SK-N-SH (cell line): ENCODE data around the gene TECPR2. TPM values are rescaled to one million over a fixed set of nuclear protein-coding genes. Genes with fewer than 3 reads are reported as not detected.
A peak's percentile ranks its signal among the peaks of the same experiment; 100 is the strongest.

Experiments
- CTCF ChIA-PET: fragments of 300-600, 350-600 bp; formaldehyde crosslinking; extraction: SDS; loops from one replicate; lab custom pipeline; 2021; lab: Yijun Ruan, JAX
- POLR2A ChIA-PET: fragments of 350-600 bp; sonication (Branson Sonifier 250); formaldehyde crosslinking; extraction: SDS; loops from one replicate; lab custom pipeline; 2020; ENCODE audit warnings: antibody characterized with exemption, inconsistent platforms; lab: Yijun Ruan, JAX
- DNase-seq: peaks from one replicate; pipeline ENCODE4 v3.0.0; 2012
- H2AFZ ChIP-seq: fragments of 200-600 bp; sonication (generic); 2 replicates; pipeline ENCODE4 v1.8.1; 2016; ENCODE audit warnings: antibody characterized with exemption, mild to moderate bottlenecking, low read depth
- H3F3A ChIP-seq: fragments of 200-600 bp; sonication (generic); replicated peaks from 2 replicates; pipeline ENCODE3; 2016; ENCODE audit warnings: antibody characterized with exemption, mild to moderate bottlenecking; ENCODE audit not compliant: insufficient read depth
- H3K27ac ChIP-seq, 2 experiments: fragments of 200-500 bp in 1 of 2; fragments of 200-600 bp in 1 of 2; sonication (Bioruptor generic) in 1 of 2; sonication (generic), shearing (Covaris generic) in 1 of 2; 2 replicates each; pipeline versions ENCODE4 v1.5.1 to v1.6.1; 2014 to 2016; ENCODE audit warnings: low read depth in 2 of 2, inconsistent platforms in 1 of 2, low read length in 1 of 2, mild to moderate bottlenecking in 1 of 2, mixed read lengths in 1 of 2
- H3K27me3 ChIP-seq: fragments of 200-600 bp; sonication (generic), shearing (Covaris generic); 2 replicates; pipeline ENCODE4 v1.6.1; 2016; ENCODE audit warnings: mixed run types; ENCODE audit not compliant: insufficient read depth
- H3K36me3 ChIP-seq, 2 experiments: fragments of 200-500 bp in 1 of 2; fragments of 200-600 bp in 1 of 2; sonication (Bioruptor generic) in 1 of 2; sonication (generic) in 1 of 2; replicated peaks in 1 of 2; 2 replicates each; pipeline versions ENCODE3 to v1.5.1; 2014 to 2016; ENCODE audit warnings: low read length in 1 of 2, mild to moderate bottlenecking in 1 of 2; ENCODE audit not compliant: insufficient read depth in 2 of 2, control insufficient read depth in 1 of 2
- H3K4me1 ChIP-seq, 2 experiments: fragments of 200-500 bp in 1 of 2; fragments of 200-600 bp in 1 of 2; sonication (Bioruptor generic) in 1 of 2; sonication (generic), shearing (Covaris generic) in 1 of 2; 2 replicates each; pipeline versions ENCODE4 v1.5.1 to v1.6.1; 2014 to 2016; ENCODE audit warnings: low read depth in 1 of 2, low read length in 1 of 2, mixed run types in 1 of 2; ENCODE audit not compliant: insufficient read depth in 2 of 2, control insufficient read depth in 1 of 2
- H3K4me2 ChIP-seq: fragments of 200-600 bp; sonication (generic), shearing (Covaris generic); 2 replicates; pipeline ENCODE4 v1.6.1; 2017; ENCODE audit warnings: mixed run types
- H3K4me3 ChIP-seq, 2 experiments: fragments of 200-500 bp in 1 of 2; fragments of 200-600 bp in 1 of 2; sonication (Bioruptor generic) in 1 of 2; sonication (generic), shearing (Covaris generic) in 1 of 2; 2 replicates each; pipeline versions ENCODE4 v1.5.1 to v1.8.1; 2014 to 2016; ENCODE audit warnings: low read depth in 2 of 2, inconsistent platforms in 1 of 2, low read length in 1 of 2, mild to moderate bottlenecking in 1 of 2, mixed read lengths in 1 of 2, moderate library complexity in 1 of 2
- H3K79me2 ChIP-seq: fragments of 200-600 bp; sonication (generic); 2 replicates; pipeline ENCODE4 v1.8.1; 2017; ENCODE audit warnings: mild to moderate bottlenecking; ENCODE audit not compliant: insufficient read depth
- H3K9ac ChIP-seq: fragments of 200-600 bp; sonication (generic); 2 replicates; pipeline ENCODE4 v1.6.1; 2017; ENCODE audit warnings: mixed run types
- H3K9me2 ChIP-seq: fragments of 200-600 bp; sonication (generic); 2 replicates; pipeline ENCODE4 v1.6.1; 2017; ENCODE audit warnings: mixed run types
- H3K9me3 ChIP-seq: fragments of 200-600 bp; sonication (generic); 2 replicates; pipeline ENCODE4 v1.6.1; 2017; ENCODE audit warnings: mixed run types, mild to moderate bottlenecking, moderate library complexity
- H4K20me1 ChIP-seq: fragments of 200-600 bp; sonication (generic); 2 replicates; pipeline ENCODE4 v1.6.1; 2017; ENCODE audit warnings: mild to moderate bottlenecking, mixed run types; ENCODE audit not compliant: insufficient read depth
- CHD2 ChIP-seq: fragments of 150-350 bp; IDR thresholded peaks from 2 replicates; pipeline ENCODE4 v1.6.1; 2018; ENCODE audit warnings: low read length; ENCODE audit not compliant: partially characterized antibody
- CTCF ChIP-seq: fragments of 200-600 bp; sonication (generic); IDR thresholded peaks from 2 replicates; pipeline ENCODE4 v1.6.1; 2017; ENCODE audit warnings: antibody characterized with exemption, mild to moderate bottlenecking, moderate library complexity
- EP300 ChIP-seq, 2 experiments: IDR thresholded peaks; 2 replicates each; pipeline versions ENCODE4 v1.4.0 to v1.6.1; 2012; ENCODE audit warnings: borderline replicate concordance in 1 of 2, low read depth in 1 of 2, low read length in 1 of 2
- EZH2phosphoT487 ChIP-seq: fragments of 200-600 bp; sonication (generic); IDR thresholded peaks from 2 replicates; pipeline ENCODE4 v1.6.1; 2017; ENCODE audit warnings: low read depth, mixed run types, mild to moderate bottlenecking, antibody characterized with exemption, moderate library complexity, borderline replicate concordance
- FOSL2 ChIP-seq: IDR thresholded peaks from 2 replicates; pipeline ENCODE4 v1.4.0; 2012; ENCODE audit warnings: low read depth, mild to moderate bottlenecking, moderate library complexity, borderline replicate concordance
- FOXJ3 ChIP-seq: sonication (generic); formaldehyde crosslinking; IDR thresholded peaks from 2 replicates; pipeline ENCODE4 v1.5.1; 2020; ENCODE audit warnings: mild to moderate bottlenecking, missing genetic modification reagents
- GATA2 ChIP-seq: sonication (generic); formaldehyde crosslinking; IDR thresholded peaks from 2 replicates; pipeline ENCODE4 v1.5.0; 2020; ENCODE audit warnings: mild to moderate bottlenecking, missing genetic modification reagents
- IRF3 ChIP-seq: fragments of 150-350 bp; IDR thresholded peaks from 2 replicates; pipeline ENCODE4 v1.6.1; 2016; ENCODE audit warnings: mild to moderate bottlenecking, low read depth, low read length
- MXI1 ChIP-seq: IDR thresholded peaks from 2 replicates; pipeline ENCODE4 v1.6.1; 2012; ENCODE audit warnings: mild to moderate bottlenecking, low read depth, low read length, improper control_type of control experiment
- NFIC ChIP-seq: IDR thresholded peaks from 2 replicates; pipeline ENCODE4 v1.4.0; 2012; ENCODE audit warnings: borderline replicate concordance
- NRF1 ChIP-seq: IDR thresholded peaks from 2 replicates; pipeline ENCODE4 v1.6.1; 2012; ENCODE audit warnings: low read depth, mild to moderate bottlenecking, low read length
- RFX5 ChIP-seq: IDR thresholded peaks from 2 replicates; pipeline ENCODE4 v1.6.1; 2012; ENCODE audit warnings: mild to moderate bottlenecking, improper control_type of control experiment, low read length
- SIN3A ChIP-seq: IDR thresholded peaks from 2 replicates; pipeline ENCODE4 v1.6.1; 2012; ENCODE audit warnings: low read depth, mild to moderate bottlenecking, low read length, moderate library complexity, borderline replicate concordance
- SMC3 ChIP-seq: IDR thresholded peaks from 2 replicates; pipeline ENCODE4 v1.6.1; 2012; ENCODE audit warnings: low read depth, low read length, improper control_type of control experiment
- TCF12 ChIP-seq: IDR thresholded peaks from 2 replicates; pipeline ENCODE4 v1.4.0; 2012
- USF1 ChIP-seq: IDR thresholded peaks from 2 replicates; pipeline ENCODE4 v1.4.0; 2012; ENCODE audit warnings: low read depth, borderline replicate concordance
- YY1 ChIP-seq: IDR thresholded peaks from 2 replicates; pipeline ENCODE4 v1.4.0; 2012; ENCODE audit warnings: low read depth, mild to moderate bottlenecking
- WGBS: methylation state at CpG from one replicate; pipeline ENCODE4 v1.1.6; 2017; ENCODE audit warnings: low lambda C conversion rate; 5-methylcytosine and 5-hydroxymethylcytosine counted together
- polyA plus RNA-seq, 3 experiments: library from polyadenylated mRNA; depleted of rRNA; stranded (reverse); fragments of >200 nt; gene quantifications; 2 replicates each; pipeline ENCODE4 v1.2.3, GENCODE V29; 2012

Gene TECPR2
- polyA plus RNA-seq, 1 of the 3 experiments (the other 2 are of a cell fraction), result 6.9 TPM

- TF ChIP-seq FOSL2, result no peak
- TF ChIP-seq CTCF, result no peak
- TF ChIP-seq TCF12, result no peak
- no peak for TF ChIP-seq NRF1
- no peak for TF ChIP-seq NFIC
- no peak for TF ChIP-seq SMC3
- peaks cover 4% of the 10 kb centered on the region for H3F3A ChIP-seq
- H3K4me1 ChIP-seq, result peaks cover 0 to 4% of the 10 kb centered on the region in 2 experiments; a peak in 1 of 4 replicates
- H3K9ac ChIP-seq, result no peak overlapping the region
- H2AFZ ChIP-seq, result no peak overlapping the region
- 89% methylated on average over 13 of the region's 23 CpGs for WGBS
- H3K27ac ChIP-seq, result no peak overlapping the region
- H3K36me3 ChIP-seq, result peaks cover 0 to 22% of the 10 kb centered on the region in 2 experiments
- no peaks in the 10 kb centered on the region for H3K79me2 ChIP-seq
- H3K9me3 ChIP-seq, result no peaks in the 10 kb centered on the region
- ChIA-PET POLR2A (no interaction called here), CTCF (interaction anchor here (2.4 kb wide), 1 partner anchor 62 kb away, joined by 14 read pairs; no protein-coding TSS in a partner anchor)
- no peak overlapping the region for H3K4me2 ChIP-seq
- no peak for DNase-seq
- H3K9me2 ChIP-seq, result no peaks in the 10 kb centered on the region
- no peaks in the 10 kb centered on the region for H4K20me1 ChIP-seq
- H3K27me3 ChIP-seq, result no peaks in the 10 kb centered on the region
- H3K4me3 ChIP-seq, result no peak overlapping the region
These were observed 136.8 kb downstream of the TECPR2 start for GRCh38 chr14:102499401-102500157.

- CTCF ChIA-PET, result interaction anchor here (2.4 kb wide), 1 partner anchor 62 kb away, joined by 14 read pairs; no protein-coding TSS in a partner anchor
- no peaks in the 10 kb centered on the region for H4K20me1 ChIP-seq
- H3K9ac ChIP-seq, result no peak overlapping the region
- no peaks in the 10 kb centered on the region for H3K9me3 ChIP-seq
- 0 out of 4 replicates have a peak overlapping the region, but pooled peaks of 1 of the 2 experiments have one; percentile 18 for H3K27ac ChIP-seq
- no peak overlapping the region for H2AFZ ChIP-seq
- no peaks in the 10 kb centered on the region for H3K79me2 ChIP-seq
- H3K4me3 ChIP-seq, result no peak overlapping the region
- POLR2A ChIA-PET, result no interaction called here
- peaks cover 4% of the 10 kb centered on the region for H3F3A ChIP-seq
- H3K4me2 ChIP-seq, result no peak overlapping the region
- H3K9me2 ChIP-seq, result no peaks in the 10 kb centered on the region
- no peaks in the 10 kb centered on the region for H3K27me3 ChIP-seq
- H3K36me3 ChIP-seq, result peaks cover 0 to 22% of the 10 kb centered on the region in 2 experiments
- WGBS, result 82% methylated on average over 11 of the region's 14 CpGs
- no peak for DNase-seq
- TF ChIP-seq RFX5 (no peak), MXI1 (no peak), TCF12 (no peak), USF1 (no peak), GATA2 (CRISPR knock-in tag) (no peak), EP300 (IDR thresholded peaks at IDR 0.05; ENCODE audit: borderline replicate concordance in 1 of 2, low read depth in 1 of 2, low read length in 1 of 2) (no peak), YY1 (no peak), IRF3 (no peak), EZH2phosphoT487 (no peak), NRF1 (no peak), FOSL2 (no peak), CHD2 (no peak), SIN3A (no peak), NFIC (no peak), FOXJ3 (no peak)
- H3K4me1 ChIP-seq, result peaks cover 0 to 4% of the 10 kb centered on the region in 2 experiments; a peak in 1 of 4 replicates
These were observed 137.5 kb downstream of the TECPR2 start for GRCh38 chr14:102500158-102500662.
